ENCODE data around the gene TMEM187. TPM values are rescaled to one million over a fixed set of nuclear protein-coding genes. Genes with fewer than 3 reads are reported as not detected.

Gene TMEM187
- total and polyA plus RNA-seq, 2 of the 4 experiments (the other 2 are of a cell fraction) = 3.4 to 6.2 TPM

GRCh38 chrX:154029439-154029838 is 56.9 kb downstream of the TMEM187 start:
- Histone ChIP-seq H2AFZ (replicated peaks; ENCODE audit: low read length, poor library complexity) (no peak overlapping the region), H3K23ac (ENCODE audit: low read depth, low read length) (no peak overlapping the region), H3K27ac (ENCODE audit: insufficient read depth, low read length) (no peak overlapping the region), H3K4me3 (ENCODE audit: insufficient read depth, low read depth, low read length) (no peak overlapping the region), H4K91ac (ENCODE audit: insufficient read depth, low read depth, low read length) (no peak overlapping the region), H3K14ac (replicated peaks; ENCODE audit: low read depth, low read length) (no peak overlapping the region), H2BK15ac (ENCODE audit: low read depth, low read length) (no peak overlapping the region), H3K9ac (ENCODE audit: low read depth, low read length) (no peak overlapping the region), H3K4ac (ENCODE audit: low read depth, low read length) (no peak overlapping the region), H2BK120ac (ENCODE audit: low read depth, low read length) (no peak overlapping the region), H3K79me1 (ENCODE audit: low read depth in 1 of 2, low read length in 2 of 2) (peaks cover 18 to 22% of the 10 kb centered on the region in 2 experiments; a peak in 3 of 4 replicates), H2BK20ac (ENCODE audit: low read depth, low read length) (no peak overlapping the region), H3K4me2 (ENCODE audit: low read depth, low read length) (no peak overlapping the region), H4K5ac (ENCODE audit: low read depth, low read length) (no peak overlapping the region), H2AK5ac (ENCODE audit: low read depth, low read length) (no peak overlapping the region), H4K8ac (ENCODE audit: low read depth in 2 of 2, low read length in 2 of 2) (no peak overlapping the region), H2BK5ac (ENCODE audit: low read depth, low read length, poor library complexity, severe bottlenecking) (no peak overlapping the region), H3K36me3 (ENCODE audit: control insufficient read depth, insufficient read depth, low read length) (peaks cover 18% of the 10 kb centered on the region), H3K9me1 (ENCODE audit: insufficient read depth, low read length) (peaks cover 8% of the 10 kb centered on the region; the same call in 1 of the 2 replicates), H3K18ac (ENCODE audit: low read depth, low read length) (no peak overlapping the region), H4K20me1 (ENCODE audit: insufficient read depth, low read length) (peaks cover 21% of the 10 kb centered on the region), H3K9me3 (ENCODE audit: control insufficient read depth, insufficient read depth, low read length) (no peaks in the 10 kb centered on the region), H3K56ac (ENCODE audit: extremely low read depth, insufficient read depth, low read length) (no peak overlapping the region), H2AK9ac (replicated peaks; ENCODE audit: low read depth, low read length, poor library complexity) (no peak overlapping the region), H3K27me3 (ENCODE audit: control insufficient read depth, insufficient read depth, low read length) (no peaks in the 10 kb centered on the region; the same call in 1 of the 2 replicates), H3K4me1 (ENCODE audit: control insufficient read depth, insufficient read depth, low read length) (no peaks in the 10 kb centered on the region)
- ChIA-PET CTCF (no interaction called here), POLR2A (ENCODE audit: unreplicated experiment) (interaction anchor here (0.6 kb wide), 1 partner anchor 10 kb away, joined by 3 read pairs; the partner anchor contains the start of gene IRAK1)
- no peak for ATAC-seq (ENCODE audit: low read depth)
- dilution Hi-C loops (cut with HindIII; ENCODE audit: low sequenced_read_pairs, unreplicated experiment) (no loop called here), in situ Hi-C loops (cut with MboI; ENCODE audit: low sequenced_read_pairs) (no loop called here), intact Hi-C loops (cut with micrococcal nuclease) (no loop called here)
- WGBS, 2 experiments (ENCODE audit: extremely low coverage in 2 of 2, insufficient read length in 1 of 2) = 64% methylated on average over 2 of the region's 8 CpGs; no CpG with 5 or more reads in 1 of the 2 experiments
- BruUV-seq (replicated peaks) = no TSS peak
- TF ChIP-seq SMC3 (IDR thresholded peaks at IDR 0.05; ENCODE audit: low read depth, low read length) (no peak), FOS (IDR thresholded peaks at IDR 0.05; ENCODE audit: low read depth, low read length) (no peak), RCOR1 (IDR thresholded peaks at IDR 0.05; ENCODE audit: insufficient replicate concordance, low read length) (no peak), MAZ (IDR thresholded peaks at IDR 0.05; ENCODE audit: borderline replicate concordance, low read depth, low read length) (no peak), RAD21 (IDR thresholded peaks at IDR 0.05; ENCODE audit: low read length) (no peak), RFX5 (IDR thresholded peaks at IDR 0.05; ENCODE audit: low read depth, low read length) (no peak), MAFK (IDR thresholded peaks at IDR 0.05; ENCODE audit: low read depth, low read length) (no peak), POLR2A (IDR thresholded peaks at IDR 0.05; ENCODE audit: low read depth, low read length) (no peak), NFE2L2 (IDR thresholded peaks at IDR 0.05; ENCODE audit: low read depth, low read length) (no peak), CEBPB (IDR thresholded peaks at IDR 0.05; ENCODE audit: low read depth, low read length) (no peak), MXI1 (IDR thresholded peaks at IDR 0.05; ENCODE audit: borderline replicate concordance, low read depth, low read length) (no peak), CTCF (conservative IDR thresholded peaks at IDR 0.05; ENCODE audit: low read depth, low read length) (no peak), BHLHE40 (IDR thresholded peaks at IDR 0.05; ENCODE audit: low read depth, low read length) (no peak), CHD1 (IDR thresholded peaks at IDR 0.05; ENCODE audit: low read depth, low read length) (no peak), USF2 (IDR thresholded peaks at IDR 0.05; ENCODE audit: low read depth, low read length) (no peak), ELK1 (IDR thresholded peaks at IDR 0.05; ENCODE audit: borderline replicate concordance, low read depth, low read length) (no peak)
- no peak for DNase-seq

All from IMR-90 (cell line).